ENCODE measurements around the gene FREM2.

FREM2 gene

GRCh38 chr13:38767506-38768265, 80.8 kb downstream of the FREM2 start:
- DNase-seq, result no peak

GRCh38 chr13:38769526-38769925, 82.6 kb downstream of the FREM2 start:
- no peak for DNase-seq

GRCh38 chr13:38775085-38775484, 88.2 kb downstream of the FREM2 start:
- no peak for DNase-seq

- no peak for DNase-seq
Measured at GRCh38 chr13:38777347-38778119, 90.7 kb downstream of the FREM2 start.

- DNase-seq, result no peak
Measured at GRCh38 chr13:38781539-38781938, 94.7 kb downstream of the FREM2 start.

GRCh38 chr13:38784036-38784880, 97.4 kb downstream of the FREM2 start:
- DNase-seq, result no peak

- no peak for DNase-seq
Measured at GRCh38 chr13:38785042-38785441, 98.2 kb downstream of the FREM2 start.

- no peak for DNase-seq
Measured at GRCh38 chr13:38785490-38785889, 98.6 kb downstream of the FREM2 start.

GRCh38 chr13:38787550-38787949, 100.7 kb downstream of the FREM2 start:
- DNase-seq, result no peak

GRCh38 chr13:38796890-38797289, 110.0 kb downstream of the FREM2 start:
- DNase-seq, result no peak

- no peak for DNase-seq
Measured at GRCh38 chr13:38803531-38803930, 116.7 kb downstream of the FREM2 start.

GRCh38 chr13:38804061-38804460, 117.2 kb downstream of the FREM2 start:
- no peak for DNase-seq

GRCh38 chr13:38804536-38804935, 117.7 kb downstream of the FREM2 start:
- no peak for DNase-seq

GRCh38 chr13:38814331-38814730, 127.5 kb downstream of the FREM2 start:
- no peak for DNase-seq

GRCh38 chr13:38819053-38819452, 132.2 kb downstream of the FREM2 start:
- no peak for DNase-seq

- no peak for DNase-seq
Measured at GRCh38 chr13:38819596-38819995, 132.7 kb downstream of the FREM2 start.

GRCh38 chr13:38821770-38822551, 135.1 kb downstream of the FREM2 start:
- no peak for DNase-seq

- no peak for DNase-seq
Measured at GRCh38 chr13:38824342-38824741, 137.5 kb downstream of the FREM2 start.

GRCh38 chr13:38826182-38826813, 139.4 kb downstream of the FREM2 start:
- no peak for DNase-seq

GRCh38 chr13:38830442-38831045, 143.7 kb downstream of the FREM2 start:
- no peak for DNase-seq

- DNase-seq, result no peak
Measured at GRCh38 chr13:38844581-38844980, 157.7 kb downstream of the FREM2 start.

GRCh38 chr13:38848360-38848759, 161.5 kb downstream of the FREM2 start:
- DNase-seq, result no peak

Measured in SIG-M5 (cell line).